Stimulated activated CD4-positive, alpha-beta T cell treated with anti-CD3 and anti-CD28 coated beads, Interleukin-15, amount 100 ng/mL, for 1 hour (primary cell): ENCODE measurements around the gene SLC12A4.

Source experiments
- DNase-seq, 2 donors: peaks; one replicate each; pipeline ENCODE4 v3.0.0-alpha.2; 2020; ENCODE audit warnings: low read depth in 1 of 2, low spot score in 1 of 2

SLC12A4 gene

GRCh38 chr16:67902831-67903230 is 65.6 kb downstream of the SLC12A4 start:
- no peak for DNase-seq

- DNase-seq = no peak
These were observed 66.7 kb downstream of the SLC12A4 start for GRCh38 chr16:67901734-67902133.

GRCh38 chr16:67897231-67897630 is 71.2 kb downstream of the SLC12A4 start:
- DNase-seq = no peak

- DNase-seq = no peak
These were observed 74.6 kb downstream of the SLC12A4 start for GRCh38 chr16:67893743-67894399.
